Subcutaneous abdominal adipose tissue (tissue), 5 donors: ENCODE data around the gene LYRM1.

Source experiments
- H3K27ac ChIP-seq: one replicate; pipeline ENCODE4 v1.7.0; 2013; ENCODE audit warnings: low read depth, mild to moderate bottlenecking, inconsistent platforms, low read length, moderate library complexity
- H3K27me3 ChIP-seq, 5 donors: one replicate each; pipeline ENCODE4 v1.7.0; 2013; ENCODE audit warnings: low read length in 5 of 5, inconsistent platforms in 1 of 5; ENCODE audit not compliant: control insufficient read depth in 5 of 5, insufficient read depth in 4 of 5
- H3K36me3 ChIP-seq, 5 donors: one replicate each; pipeline ENCODE4 v1.7.0; 2013; ENCODE audit warnings: low read length in 5 of 5; ENCODE audit not compliant: control insufficient read depth in 5 of 5, insufficient read depth in 5 of 5
- H3K4me1 ChIP-seq, 5 donors: one replicate each; pipeline ENCODE4 v1.7.0; 2013; ENCODE audit warnings: low read length in 5 of 5, mild to moderate bottlenecking in 3 of 5, moderate library complexity in 1 of 5; ENCODE audit not compliant: control insufficient read depth in 5 of 5, insufficient read depth in 5 of 5
- H3K4me3 ChIP-seq, 5 donors: one replicate each; pipeline ENCODE4 v1.7.0; 2013; ENCODE audit warnings: low read length in 5 of 5, low read depth in 1 of 5
- H3K9ac ChIP-seq, 5 donors: one replicate each; pipeline ENCODE4 v1.7.0; 2013; ENCODE audit warnings: low read length in 5 of 5, mild to moderate bottlenecking in 4 of 5, moderate library complexity in 3 of 5
- H3K9me3 ChIP-seq, 5 donors: one replicate each; pipeline ENCODE4 v1.7.0; 2013; ENCODE audit warnings: low read length in 5 of 5; ENCODE audit not compliant: control insufficient read depth in 5 of 5
- donor health status: healthy.
- donor health status: healthy.
- donor health status: healthy.
- donor health status: healthy.
- donor health status: healthy.

The LYRM1 gene

GRCh38 chr16:20900299-20901067, at the start of gene LYRM1, which contains the start of gene DCUN1D3:
TSS of gene LYRM1 (plus strand) at chr16:20900771. CDS start at chr16:20915556, 14,785 bp downstream.
TSS of gene DCUN1D3 (minus strand) at chr16:20900358. CDS start at chr16:20862538, 37,820 bp downstream.
- no peaks in the 10 kb centered on the region for H3K9me3 ChIP-seq
- H3K9ac ChIP-seq, result peak within 1 kb of the TSS; percentile 96 to 100 (median 98)
- peak within 1 kb of the TSS; percentile 88 to 95 (median 94) for H3K4me3 ChIP-seq
- H3K27ac ChIP-seq, result peak within 1 kb of the TSS; percentile 97
- no peaks in the 10 kb centered on the region for H3K27me3 ChIP-seq
- H3K4me1 ChIP-seq, result peaks cover 5 to 80% (median 77%) of the 10 kb centered on the region in 5 donors
- peaks cover 10 to 14% (median 13%) of the 10 kb centered on the region in 5 donors for H3K36me3 ChIP-seq

- Histone ChIP-seq H3K9ac (peak overlapping the region in 2 of 5 donors; percentile 27 to 39), H3K9me3 (no peaks in the 10 kb centered on the region), H3K27ac (peak overlapping the region; percentile 83), H3K36me3 (peaks cover 0 to 11% (median 9%) of the 10 kb centered on the region in 5 donors), H3K27me3 (no peaks in the 10 kb centered on the region), H3K4me3 (no peak overlapping the region), H3K4me1 (peaks cover 12 to 62% (median 51%) of the 10 kb centered on the region in 5 donors)
Observed at GRCh38 chr16:20850981-20851380, 49.6 kb upstream of the LYRM1 start.

GRCh38 chr16:20851601-20852000, 49.0 kb upstream of the LYRM1 start:
- Histone ChIP-seq H3K4me1 (peaks cover 12 to 68% (median 57%) of the 10 kb centered on the region in 5 donors), H3K9ac (peak overlapping the region in 1 of 5 donors; percentile 27), H3K27ac (peak overlapping the region; percentile 83), H3K27me3 (no peaks in the 10 kb centered on the region), H3K4me3 (no peak overlapping the region), H3K9me3 (no peaks in the 10 kb centered on the region), H3K36me3 (peaks cover 0 to 12% (median 9%) of the 10 kb centered on the region in 5 donors)

- Histone ChIP-seq H3K9ac (peak overlapping the region in 1 of 5 donors; percentile 11), H3K27ac (peak overlapping the region; percentile 83), H3K36me3 (peaks cover 0 to 16% (median 12%) of the 10 kb centered on the region in 5 donors), H3K4me1 (peaks cover 12 to 81% (median 65%) of the 10 kb centered on the region in 5 donors), H3K27me3 (no peaks in the 10 kb centered on the region), H3K9me3 (no peaks in the 10 kb centered on the region), H3K4me3 (no peak overlapping the region)
Observed at GRCh38 chr16:20853143-20853542, 47.4 kb upstream of the LYRM1 start.

GRCh38 chr16:20853981-20854620, 46.5 kb upstream of the LYRM1 start:
- Histone ChIP-seq H3K27me3 (no peaks in the 10 kb centered on the region), H3K9me3 (no peaks in the 10 kb centered on the region), H3K9ac (no peak overlapping the region), H3K4me1 (peaks cover 12 to 82% (median 68%) of the 10 kb centered on the region in 5 donors), H3K4me3 (no peak overlapping the region), H3K27ac (peak overlapping the region; percentile 83), H3K36me3 (peaks cover 0 to 16% (median 12%) of the 10 kb centered on the region in 5 donors)

- Histone ChIP-seq H3K27me3 (no peaks in the 10 kb centered on the region), H3K4me1 (peaks cover 15 to 82% (median 72%) of the 10 kb centered on the region in 5 donors), H3K9me3 (no peaks in the 10 kb centered on the region), H3K27ac (no peak overlapping the region), H3K4me3 (no peak overlapping the region), H3K9ac (no peak overlapping the region), H3K36me3 (peaks cover 4 to 22% (median 13%) of the 10 kb centered on the region in 5 donors)
Observed at GRCh38 chr16:20854963-20855362, 45.6 kb upstream of the LYRM1 start.

- no peak overlapping the region for H3K9ac ChIP-seq
- no peaks in the 10 kb centered on the region for H3K27me3 ChIP-seq
- peak overlapping the region; percentile 57 for H3K27ac ChIP-seq
- peaks cover 8 to 81% (median 73%) of the 10 kb centered on the region in 5 donors for H3K4me1 ChIP-seq
- no peaks in the 10 kb centered on the region for H3K9me3 ChIP-seq
- H3K36me3 ChIP-seq, result peaks cover 17 to 44% (median 31%) of the 10 kb centered on the region in 5 donors
- H3K4me3 ChIP-seq, result no peak overlapping the region
Observed at GRCh38 chr16:20857281-20857680, 43.3 kb upstream of the LYRM1 start.

- Histone ChIP-seq H3K9ac (no peak overlapping the region), H3K9me3 (no peaks in the 10 kb centered on the region), H3K36me3 (peaks cover 17 to 51% (median 35%) of the 10 kb centered on the region in 5 donors), H3K4me1 (peaks cover 8 to 70% (median 67%) of the 10 kb centered on the region in 5 donors), H3K4me3 (no peak overlapping the region), H3K27me3 (no peaks in the 10 kb centered on the region), H3K27ac (peak overlapping the region; percentile 74)
Observed at GRCh38 chr16:20859229-20859628, 41.3 kb upstream of the LYRM1 start.

- Histone ChIP-seq H3K36me3 (peaks cover 14 to 51% (median 35%) of the 10 kb centered on the region in 5 donors), H3K4me3 (no peak overlapping the region), H3K27ac (peak overlapping the region; percentile 74), H3K27me3 (no peaks in the 10 kb centered on the region), H3K4me1 (peaks cover 8 to 70% (median 65%) of the 10 kb centered on the region in 5 donors), H3K9me3 (no peaks in the 10 kb centered on the region), H3K9ac (no peak overlapping the region)
Observed at GRCh38 chr16:20859699-20860098, 40.9 kb upstream of the LYRM1 start.

GRCh38 chr16:20860361-20860760, 40.2 kb upstream of the LYRM1 start:
- Histone ChIP-seq H3K36me3 (peaks cover 12 to 47% (median 30%) of the 10 kb centered on the region in 5 donors), H3K4me3 (no peak overlapping the region), H3K27me3 (no peaks in the 10 kb centered on the region), H3K27ac (peak overlapping the region; percentile 74), H3K9ac (peak overlapping the region in 2 of 5 donors; percentile 11 to 24), H3K4me1 (peaks cover 8 to 65% (median 60%) of the 10 kb centered on the region in 5 donors), H3K9me3 (no peaks in the 10 kb centered on the region)
